Forelimb muscle (tissue), 1 donor: Measurements from ENCODE around the gene TUBGCP3. TPM values are rescaled to one million over a fixed set of nuclear protein-coding genes. Genes with fewer than 3 reads are reported as not detected.
"Not testable (repeated sequence)": the region's sequence is repeated elsewhere in the genome, so short reads cannot be mapped to it uniquely, and the experiment has no call there.

Source experiments
- DNase-seq: peaks from one replicate; pipeline ENCODE4 v3.0.0-alpha.2; 2013; ENCODE audit warnings: low read depth
- polyA plus RNA-seq: library from polyadenylated mRNA; unstranded; fragments of 120-200 nt; gene quantifications from one replicate; pipeline ENCODE4 v1.2.1, GENCODE V29; 2013; ENCODE audit not compliant: insufficient read length

Gene TUBGCP3
- 16.3 TPM for polyA plus RNA-seq

GRCh38 chr13:112587764-112588489 lies at the start of gene TUBGCP3:
Gene TUBGCP3 (minus strand): TSS chr13:112588153. CDS start chr13:112587980, 173 bp downstream.
- DNase-seq, result no peak

GRCh38 chr13:112637017-112637801 lies 49.3 kb upstream of the TUBGCP3 start:
- no peak for DNase-seq

GRCh38 chr13:112636401-112636975 lies 48.5 kb upstream of the TUBGCP3 start:
- DNase-seq, result no peak

- no peak for DNase-seq
Observed at GRCh38 chr13:112635323-112635722, 47.4 kb upstream of the TUBGCP3 start.

GRCh38 chr13:112634102-112634501 lies 46.1 kb upstream of the TUBGCP3 start:
- DNase-seq, result no peak

- not testable (repeated sequence) for DNase-seq
Observed at GRCh38 chr13:112630226-112630625, 42.3 kb upstream of the TUBGCP3 start.

GRCh38 chr13:112629161-112629560 lies 41.2 kb upstream of the TUBGCP3 start:
- no peak for DNase-seq

- DNase-seq, result not testable (repeated sequence)
Observed at GRCh38 chr13:112627613-112628012, 39.7 kb upstream of the TUBGCP3 start.

GRCh38 chr13:112627161-112627560 lies 39.2 kb upstream of the TUBGCP3 start:
- DNase-seq, result no peak

- DNase-seq, result no peak
Observed at GRCh38 chr13:112626761-112627160, 38.8 kb upstream of the TUBGCP3 start.

GRCh38 chr13:112626124-112626523 lies 38.2 kb upstream of the TUBGCP3 start:
- no peak for DNase-seq

- no peak for DNase-seq
Observed at GRCh38 chr13:112625698-112626097, 37.7 kb upstream of the TUBGCP3 start.

GRCh38 chr13:112624602-112625430 lies 36.9 kb upstream of the TUBGCP3 start:
- DNase-seq, result no peak

- DNase-seq, result no peak
Observed at GRCh38 chr13:112624040-112624439, 36.1 kb upstream of the TUBGCP3 start.

- DNase-seq, result no peak
Observed at GRCh38 chr13:112623051-112623711, 35.2 kb upstream of the TUBGCP3 start.

- no peak for DNase-seq
Observed at GRCh38 chr13:112622375-112622774, 34.4 kb upstream of the TUBGCP3 start.

GRCh38 chr13:112619730-112620631 lies 32.0 kb upstream of the TUBGCP3 start:
- DNase-seq, result no peak

GRCh38 chr13:112618501-112618900 lies 30.5 kb upstream of the TUBGCP3 start:
- no peak for DNase-seq

- no peak for DNase-seq
Observed at GRCh38 chr13:112617754-112618375, 29.9 kb upstream of the TUBGCP3 start.
